ENCODE measurements around the gene TFF3. TPM values are rescaled to one million over a fixed set of nuclear protein-coding genes. Genes with fewer than 3 reads are reported as not detected.
A peak's percentile ranks its signal among the peaks of the same experiment; 100 is the strongest.

The TFF3 gene
- total RNA-seq, 1 donor from 2014 or later: 0.26 TPM

- no peak for DNase-seq (ENCODE audit: low read depth)
- TF ChIP-seq CTCF (IDR thresholded peaks at IDR 0.05; ENCODE audit: insufficient read depth, low read length, severe bottlenecking): no peak
- no peak for FAIRE-seq
- Histone ChIP-seq H3K27me3 (ENCODE audit: control insufficient read depth, insufficient read depth, low read length) (no peaks in the 10 kb centered on the region), H3K36me3 (ENCODE audit: control insufficient read depth, insufficient read depth, low read length) (no peaks in the 10 kb centered on the region), H3K4me3 (ENCODE audit: low read depth, low read length) (no peak overlapping the region)
These were observed 11.8 kb downstream of the TFF3 start for GRCh38 chr21:42303443-42303842.

GRCh38 chr21:42302794-42303193, 12.4 kb downstream of the TFF3 start:
- Histone ChIP-seq H3K27me3 (ENCODE audit: control insufficient read depth, insufficient read depth, low read length) (no peaks in the 10 kb centered on the region), H3K36me3 (ENCODE audit: control insufficient read depth, insufficient read depth, low read length) (no peaks in the 10 kb centered on the region), H3K4me3 (ENCODE audit: low read depth, low read length) (no peak overlapping the region)
- no peak for DNase-seq (ENCODE audit: low read depth)
- no peak for TF ChIP-seq CTCF (IDR thresholded peaks at IDR 0.05; ENCODE audit: insufficient read depth, low read length, severe bottlenecking)
- FAIRE-seq: no peak

GRCh38 chr21:42302076-42302650, 13.0 kb downstream of the TFF3 start:
- FAIRE-seq: no peak
- H3K36me3 ChIP-seq (ENCODE audit: control insufficient read depth, insufficient read depth, low read length): no peaks in the 10 kb centered on the region
- TF ChIP-seq CTCF (IDR thresholded peaks at IDR 0.05; ENCODE audit: insufficient read depth, low read length, severe bottlenecking): no peak
- no peak overlapping the region for H3K4me3 ChIP-seq (ENCODE audit: low read depth, low read length)
- no peaks in the 10 kb centered on the region for H3K27me3 ChIP-seq (ENCODE audit: control insufficient read depth, insufficient read depth, low read length)
- DNase-seq (ENCODE audit: low read depth): no peak

- Histone ChIP-seq H3K4me3 (ENCODE audit: low read depth, low read length) (no peak overlapping the region), H3K27me3 (ENCODE audit: control insufficient read depth, insufficient read depth, low read length) (no peaks in the 10 kb centered on the region), H3K36me3 (ENCODE audit: control insufficient read depth, insufficient read depth, low read length) (no peaks in the 10 kb centered on the region)
- FAIRE-seq (no peak), DNase-seq (ENCODE audit: low read depth) (no peak)
- TF ChIP-seq CTCF (IDR thresholded peaks at IDR 0.05; ENCODE audit: insufficient read depth, low read length, severe bottlenecking): no peak
These were observed 13.7 kb downstream of the TFF3 start for GRCh38 chr21:42301371-42302075.

- FAIRE-seq (peak; percentile 23), DNase-seq (ENCODE audit: low read depth) (no peak)
- no peak for TF ChIP-seq CTCF (IDR thresholded peaks at IDR 0.05; ENCODE audit: insufficient read depth, low read length, severe bottlenecking)
- Histone ChIP-seq H3K27me3 (ENCODE audit: control insufficient read depth, insufficient read depth, low read length) (no peaks in the 10 kb centered on the region), H3K36me3 (ENCODE audit: control insufficient read depth, insufficient read depth, low read length) (no peaks in the 10 kb centered on the region), H3K4me3 (ENCODE audit: low read depth, low read length) (no peak overlapping the region)
These were observed 14.3 kb downstream of the TFF3 start for GRCh38 chr21:42300956-42301355.
